H1 (cell line): ENCODE measurements around the gene RDM1. TPM values are rescaled to one million over a fixed set of nuclear protein-coding genes. Genes with fewer than 3 reads are reported as not detected.

Source experiments
- CBX8 ChIP-seq: fragments of 300-800, 300-1000 bp; sonication (generic); IDR thresholded peaks from 2 replicates; pipeline ENCODE4 v1.7.1; 2016; ENCODE audit warnings: low read depth, low read length, borderline replicate concordance
- CTBP2 ChIP-seq: IDR thresholded peaks from 2 replicates; pipeline ENCODE4 v1.7.0; 2011; ENCODE audit warnings: borderline replicate concordance, mild to moderate bottlenecking, moderate library complexity, mixed read lengths, low read length; ENCODE audit not compliant: insufficient read depth, insufficient read length
- E2F6 ChIP-seq: IDR thresholded peaks from 2 replicates; pipeline ENCODE4 v1.6.1; 2012; ENCODE audit warnings: inconsistent platforms
- HDAC6 ChIP-seq: IDR thresholded peaks from one replicate; pipeline ENCODE4 v1.7.1; 2012; ENCODE audit warnings: low read depth, mild to moderate bottlenecking, inconsistent platforms, low read length, moderate library complexity
- KDM1A ChIP-seq: fragments of 200-600, 300-600 bp; sonication (generic); IDR thresholded peaks from 2 replicates; pipeline ENCODE4 v1.7.1; 2016; ENCODE audit warnings: mild to moderate bottlenecking, low read length, borderline replicate concordance
- RAD21 ChIP-seq, 2 experiments: IDR thresholded peaks in 1 of 2; conservative IDR thresholded peaks in 1 of 2; 2 replicates each; pipeline ENCODE4 v1.6.1; 2011; ENCODE audit warnings: low read depth in 2 of 2, low read length in 2 of 2, improper control_type of control experiment in 1 of 2, inconsistent platforms in 1 of 2, mild to moderate bottlenecking in 1 of 2, moderate library complexity in 1 of 2
- RBBP5 ChIP-seq: IDR thresholded peaks from 2 replicates; pipeline ENCODE4 v1.7.1; 2012; ENCODE audit warnings: low read depth, mild to moderate bottlenecking, inconsistent platforms, low read length, moderate library complexity, borderline replicate concordance
- TAF7 ChIP-seq: optimal IDR thresholded peaks from 2 replicates; pipeline ENCODE3; 2011; ENCODE audit warnings: low read depth, mild to moderate bottlenecking, inconsistent platforms, low read length, moderate library complexity, borderline replicate concordance
- TEAD4 ChIP-seq: IDR thresholded peaks from 2 replicates; pipeline ENCODE4 v1.6.1; 2012; ENCODE audit warnings: low read depth, low read length, inconsistent platforms, mixed read lengths
- polyA plus RNA-seq, 7 experiments: library from polyadenylated mRNA; depleted of rRNA in 3 of 7; stranded (reverse) in 5 of 7; unstranded in 2 of 7; fragments of >200 nt in 5 of 7; fragments of 200-250 nt in 2 of 7; gene quantifications; 1 replicate in 5 of 7; 2 replicates in 1 of 7; 4 replicates in 1 of 7; pipeline versions ENCODE4 v1.2.1 to v1.2.3, GENCODE V29; 2011 to 2013; ENCODE audit warnings: missing spikeins in 2 of 7, mixed read lengths in 2 of 7
- total RNA-seq: library from RNA; stranded (reverse); fragmentation: NEBNext Ultra II Directional; extraction: Animal tissue kit (Norgen Biotek cat#: 25700); gene quantifications from 2 replicates; pipeline ENCODE4 v1.2.1, GENCODE V29; 2021

Gene RDM1
- total and polyA plus RNA-seq, 2 of the 8 experiments (the other 6 are each of a cell fraction or from before 2014, with no cell fraction given) = 7.3 to 9.7 TPM

GRCh38 chr17:35872196-35872980 is 58.2 kb downstream of the RDM1 start (continued):
- TF ChIP-seq E2F6 = no peak
- no peak for TF ChIP-seq HDAC6
- no peak for TF ChIP-seq TEAD4
- TF ChIP-seq CTBP2 = no peak
- TF ChIP-seq RBBP5 = no peak
- no peak for TF ChIP-seq TAF7
- no peak for TF ChIP-seq RAD21 (IDR thresholded peaks at IDR 0.05 in 1 of 2, conservative IDR thresholded peaks at IDR 0.05 in 1 of 2; ENCODE audit: low read depth in 2 of 2, low read length in 2 of 2)
- no peak for TF ChIP-seq CBX8
- no peak for TF ChIP-seq KDM1A
